Ramos (cell line): ENCODE measurements around the gene HERC5.
"Not testable (repeated sequence)": the region's sequence is repeated elsewhere in the genome, so short reads cannot be mapped to it uniquely, and the experiment has no call there.

Experiments used
- in situ Hi-C: fragments of 300-500 bp; cut with MboI; formaldehyde crosslinking; loops from one replicate; pipeline ENCODE4 v1.14.3; 2022; ENCODE audit warnings: low sequenced_read_pairs; ENCODE audit not compliant: unreplicated experiment

HERC5 gene

DNA sequence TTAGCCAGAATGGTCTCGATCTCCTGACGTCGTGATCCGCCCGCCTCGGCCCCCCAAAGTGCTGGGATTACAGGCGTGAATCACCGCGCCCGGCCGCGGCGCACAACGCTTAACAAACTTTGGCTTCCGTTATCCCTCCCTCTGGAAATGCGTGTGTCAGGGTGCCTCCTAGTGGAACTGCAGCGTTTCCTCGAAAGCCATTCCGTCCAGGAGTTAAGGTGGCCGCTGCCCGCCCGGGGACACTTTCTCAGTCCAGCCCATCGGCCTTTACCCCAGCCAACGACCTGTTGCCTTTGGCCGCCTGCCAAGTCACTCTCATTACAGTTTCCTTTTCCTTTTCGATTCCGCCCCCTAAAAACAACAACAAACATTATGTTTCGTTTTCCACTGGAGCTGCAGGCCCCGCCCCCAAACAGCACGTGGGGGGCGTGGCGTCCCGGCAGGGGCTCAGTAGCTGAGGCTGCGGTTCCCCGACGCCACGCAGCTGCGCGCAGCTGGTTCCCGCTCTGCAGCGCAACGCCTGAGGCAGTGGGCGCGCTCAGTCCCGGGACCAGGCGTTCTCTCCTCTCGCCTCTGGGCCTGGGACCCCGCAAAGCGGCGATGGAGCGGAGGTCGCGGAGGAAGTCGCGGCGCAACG, at the start of gene HERC5:
HERC5 (plus strand) TSS at position 450 of the 637 bp plus-strand sequence; CDS start at position 601, 151 bp downstream.
- in situ Hi-C loops = no loop called here

DNA sequence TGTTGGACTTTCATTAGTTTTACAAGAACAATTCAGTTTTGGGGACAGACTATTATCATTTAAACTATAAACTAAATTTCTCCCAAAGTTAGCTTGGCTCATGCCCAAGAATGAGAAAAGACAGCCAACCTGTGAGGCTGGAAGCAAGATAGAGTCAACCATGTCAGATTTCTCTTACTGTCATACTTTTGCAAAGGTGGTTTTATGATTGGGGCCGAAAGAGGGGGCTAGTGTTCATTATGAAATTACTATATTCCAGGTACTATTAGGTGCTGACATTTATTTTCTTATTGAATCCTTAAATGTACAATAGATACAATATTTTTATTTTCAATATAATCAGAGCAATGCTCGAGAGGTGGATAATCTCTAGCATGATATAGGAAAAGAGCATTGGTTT, 47.7 kb upstream of the HERC5 start:
- in situ Hi-C loops = no loop called here

DNA sequence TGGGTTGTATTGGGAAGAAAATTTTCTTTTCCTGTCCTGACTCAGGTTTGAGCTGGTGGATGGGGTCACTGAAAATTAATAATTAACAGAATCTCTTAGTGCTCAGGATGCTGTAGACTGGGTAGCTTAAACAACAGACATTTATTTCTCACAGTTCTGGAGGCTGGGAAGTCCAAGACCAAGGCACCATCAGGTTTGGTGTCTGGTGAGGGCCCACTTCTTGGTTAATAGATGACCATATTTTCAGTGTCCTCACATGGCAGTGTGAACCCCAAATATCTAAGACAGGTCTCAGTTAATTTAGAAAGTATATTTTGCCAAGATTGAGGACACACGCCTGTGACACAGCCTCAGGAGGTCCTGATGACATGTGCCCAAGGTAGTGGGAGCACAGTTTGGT, 47.1 kb upstream of the HERC5 start:
- in situ Hi-C loops = no loop called here

DNA sequence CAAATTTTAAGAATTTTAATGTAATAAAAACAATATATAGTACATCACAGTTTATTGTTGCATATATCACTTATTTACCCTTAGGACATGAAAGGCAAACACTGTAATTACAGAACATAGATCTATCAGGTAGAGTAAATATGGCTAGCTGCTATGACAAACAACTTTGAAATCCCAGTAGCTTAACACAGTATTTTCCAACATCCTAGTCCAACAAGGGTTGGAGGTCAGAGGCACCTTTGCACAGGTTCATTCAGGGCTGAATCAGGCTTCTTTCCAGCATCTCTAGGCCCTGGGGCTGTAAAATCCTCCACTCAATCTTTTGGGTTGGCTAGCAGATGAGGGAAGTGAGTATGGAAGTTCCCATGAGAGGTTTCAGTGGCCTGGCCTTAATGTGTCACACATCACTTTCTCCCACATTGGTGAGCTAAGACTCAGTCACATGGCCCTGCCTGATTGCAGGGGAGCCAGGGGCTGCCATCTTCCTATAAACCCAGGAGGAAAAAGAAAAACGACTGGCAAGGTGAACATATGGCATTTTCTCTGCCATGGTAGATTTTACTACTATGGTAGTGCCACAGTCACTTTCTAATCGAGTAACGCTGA, 45.3 kb upstream of the HERC5 start:
- in situ Hi-C loops = no loop called here

DNA sequence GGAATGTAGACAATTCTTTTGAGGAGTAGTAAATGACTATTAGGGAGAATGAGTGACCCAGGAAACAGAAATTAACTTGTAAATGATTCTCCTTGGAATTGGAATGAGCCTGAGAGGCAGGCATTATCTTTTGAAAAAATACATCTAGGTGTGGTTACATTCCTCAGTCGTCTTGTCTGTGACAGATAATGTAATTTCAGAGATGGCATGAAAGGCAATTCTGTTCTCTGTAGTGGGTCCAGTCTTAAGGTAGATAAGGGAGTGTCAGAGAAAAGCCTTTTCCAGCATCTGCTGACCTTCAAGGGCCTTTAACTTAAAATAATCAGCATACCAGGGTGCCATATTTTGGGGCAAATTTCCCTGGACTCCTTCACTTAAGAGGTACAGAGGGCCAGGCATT, 43.1 kb upstream of the HERC5 start:
- in situ Hi-C loops = no loop called here

DNA sequence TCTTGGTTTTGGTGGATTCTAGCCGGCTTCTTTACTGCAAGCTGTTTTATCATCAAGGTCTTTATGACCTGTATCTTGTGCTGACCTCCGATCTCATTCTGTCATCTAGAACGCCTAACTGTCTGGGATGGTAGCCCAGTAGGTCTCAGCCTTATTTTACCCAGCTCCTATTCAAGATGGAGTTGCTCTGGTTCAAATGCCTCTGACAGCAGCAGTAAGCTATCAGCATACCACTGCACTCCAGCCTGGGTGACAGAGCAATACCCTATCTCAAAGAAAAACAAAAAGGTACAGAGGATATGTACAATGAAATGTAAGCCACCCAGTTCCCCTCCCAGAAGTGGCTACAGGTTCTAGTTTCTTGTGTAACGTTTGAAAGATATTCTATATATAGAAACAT, 42.2 kb upstream of the HERC5 start:
- in situ Hi-C loops = no loop called here

DNA sequence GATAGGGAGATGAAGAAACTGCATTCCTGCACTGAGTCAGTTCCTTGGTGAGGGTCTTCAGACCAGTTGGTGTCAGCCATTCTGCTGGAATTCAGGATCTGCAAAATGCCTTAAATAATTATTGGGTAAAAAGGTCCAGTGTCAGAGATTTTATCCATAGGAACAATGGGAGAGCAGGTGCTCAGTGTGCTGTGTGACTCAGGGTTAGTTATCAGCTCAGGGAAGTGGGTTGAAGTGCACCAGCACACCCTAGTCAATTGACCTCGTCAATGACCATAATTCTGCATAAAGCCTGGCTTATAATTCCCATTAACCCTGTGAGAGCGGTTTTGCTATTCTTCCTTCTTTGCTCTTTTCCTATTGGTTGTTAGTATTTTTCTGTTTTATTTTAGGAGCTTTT, 40.9 kb upstream of the HERC5 start:
- in situ Hi-C loops = no loop called here

DNA sequence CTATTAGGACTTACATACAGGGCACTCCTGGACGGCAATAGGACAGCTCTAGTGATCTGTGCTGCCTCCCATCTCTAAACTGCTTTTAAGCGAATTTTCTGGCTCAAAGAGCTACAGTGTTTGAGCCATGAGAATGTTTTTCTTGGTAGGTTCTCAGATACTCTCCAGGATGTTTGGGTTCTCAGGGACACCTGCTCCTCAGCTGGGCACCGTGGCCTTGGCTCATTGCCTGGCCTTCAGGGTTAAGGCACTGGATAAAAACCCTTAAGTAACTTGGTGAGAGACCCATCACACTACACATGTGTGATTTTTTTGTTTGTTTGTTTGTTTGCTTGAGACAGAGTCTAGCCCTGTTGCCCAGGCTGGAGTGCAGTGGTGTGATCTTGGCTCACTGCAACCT, 38.5 kb upstream of the HERC5 start:
- in situ Hi-C loops = no loop called here

DNA sequence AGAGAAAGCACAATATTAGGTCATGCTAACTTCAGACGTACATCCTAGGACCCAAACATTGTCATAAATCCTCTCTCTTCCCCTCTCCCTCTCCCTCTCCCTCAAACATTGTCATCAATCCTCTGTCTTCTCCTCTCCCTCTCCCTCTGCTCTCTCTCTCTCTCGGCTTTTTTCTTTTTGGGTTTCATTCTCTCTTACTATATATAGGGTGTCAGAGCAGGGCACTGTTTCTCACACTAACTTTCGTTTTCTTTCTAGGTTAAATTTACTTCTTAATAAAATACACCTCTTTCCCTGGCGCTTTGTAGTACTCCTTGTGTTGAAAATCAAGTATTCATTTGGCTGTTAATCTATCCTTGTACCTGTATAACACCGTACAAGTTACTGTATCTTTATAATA, 37.0 kb upstream of the HERC5 start:
- in situ Hi-C loops = no loop called here

DNA sequence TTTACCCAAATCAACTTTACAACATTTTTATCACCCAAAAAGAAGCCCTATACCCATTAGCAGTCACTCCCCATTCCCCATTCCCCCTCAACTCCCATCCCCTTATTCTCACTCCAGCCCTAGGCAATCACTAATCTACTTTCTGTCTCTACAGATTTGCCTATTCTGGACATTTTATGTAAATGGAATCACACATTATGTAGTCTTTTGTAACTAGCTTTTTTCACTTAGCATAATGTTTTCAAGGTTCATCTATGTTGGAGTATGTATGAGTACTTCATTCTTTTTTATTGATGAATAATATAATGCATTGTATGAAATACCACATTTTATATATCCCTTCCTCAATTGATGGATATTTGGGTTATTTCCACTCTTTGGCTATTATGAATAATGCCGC, 36.1 kb upstream of the HERC5 start:
- in situ Hi-C loops = no loop called here

DNA sequence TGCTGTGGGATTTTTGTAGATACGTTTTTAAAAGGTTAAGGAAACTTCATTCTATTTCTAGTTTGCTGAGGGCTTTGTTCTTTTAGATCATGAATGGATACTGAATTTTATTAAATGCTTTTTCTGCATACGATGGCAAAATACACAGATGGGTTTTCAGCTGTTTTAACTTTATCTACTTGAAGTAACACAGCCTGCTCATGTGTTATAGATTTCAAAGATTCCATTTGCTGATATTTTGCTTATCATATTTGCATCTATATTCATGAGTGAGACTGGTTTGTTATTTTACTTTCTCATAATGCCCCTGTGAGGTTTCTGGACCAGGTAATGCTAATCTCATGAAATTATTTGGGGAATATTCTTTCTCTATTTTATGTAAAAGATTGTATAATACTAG, 34.5 kb upstream of the HERC5 start:
- in situ Hi-C loops = no loop called here

DNA sequence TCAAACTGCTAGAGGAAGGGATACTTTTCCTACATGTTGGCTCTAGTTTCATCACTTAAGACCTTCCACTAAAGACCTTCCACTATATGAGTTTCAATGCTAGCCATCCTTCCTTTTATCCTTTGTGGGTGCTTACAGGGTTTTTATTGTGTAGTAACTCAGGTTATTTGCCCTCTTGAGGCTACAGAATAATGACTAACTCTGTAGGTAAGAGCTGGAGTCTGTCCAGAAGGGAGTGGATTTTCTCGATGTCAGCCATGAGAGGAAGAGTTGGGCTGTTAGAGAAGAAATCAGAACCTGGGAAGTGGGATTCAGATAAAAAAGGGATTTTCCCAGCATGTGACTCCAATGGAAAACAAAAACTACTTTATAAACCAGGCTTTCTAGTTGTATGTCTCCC, 27.5 kb upstream of the HERC5 start:
- in situ Hi-C loops = no loop called here

DNA sequence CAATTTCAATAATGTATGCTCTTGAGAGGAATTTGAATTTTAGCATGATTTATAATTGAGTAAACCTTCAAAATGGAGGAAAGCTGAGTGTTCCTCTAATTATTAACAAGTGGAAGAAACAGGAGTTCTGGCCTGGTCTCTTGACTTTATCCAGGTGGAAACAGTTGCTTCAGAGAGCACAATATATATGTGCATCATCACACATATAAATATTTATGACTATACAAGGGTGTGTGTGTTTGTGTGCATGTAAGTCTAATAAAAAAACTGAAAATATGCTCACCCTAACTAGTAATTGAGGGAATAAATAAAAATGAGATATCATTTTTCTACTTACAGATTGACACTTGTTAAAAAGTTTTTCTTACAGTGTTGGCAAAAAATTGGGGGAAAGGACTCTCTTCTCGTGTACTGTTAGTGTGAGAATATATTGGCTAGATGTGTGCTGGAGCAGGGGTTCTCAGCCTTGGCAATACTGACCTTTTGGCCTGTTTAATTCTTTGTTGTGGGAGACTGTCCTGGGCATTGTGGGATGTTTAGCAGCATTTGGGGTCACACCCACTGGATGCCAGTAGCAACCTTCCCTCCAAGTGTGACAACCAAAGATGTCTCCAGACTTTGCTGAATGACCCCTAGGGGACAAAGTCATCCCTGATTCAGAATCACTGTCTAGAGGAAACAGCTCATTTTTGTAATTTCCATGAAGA, 20.8 kb upstream of the HERC5 start:
- in situ Hi-C loops = no loop called here

DNA sequence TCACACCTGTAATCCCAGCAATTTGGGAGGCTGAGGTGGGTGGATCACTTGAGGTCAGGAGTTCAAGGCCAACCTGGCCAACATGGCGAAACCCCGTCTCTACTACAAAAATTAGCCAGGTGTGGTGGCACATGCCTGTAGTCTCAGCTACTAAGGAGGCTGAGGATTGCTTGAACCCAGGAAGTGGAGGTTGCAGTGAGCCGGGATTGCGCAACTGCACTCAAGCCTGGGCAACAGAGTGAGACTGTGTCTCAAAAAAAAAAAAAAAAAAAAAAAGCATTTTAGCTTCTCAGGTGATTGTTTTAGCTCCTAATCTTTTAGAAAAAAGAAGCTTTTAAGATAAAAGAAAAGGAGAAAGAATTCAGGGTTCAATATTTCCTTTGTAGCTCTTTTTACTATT, 19.0 kb upstream of the HERC5 start:
- in situ Hi-C loops = not testable (repeated sequence)

DNA sequence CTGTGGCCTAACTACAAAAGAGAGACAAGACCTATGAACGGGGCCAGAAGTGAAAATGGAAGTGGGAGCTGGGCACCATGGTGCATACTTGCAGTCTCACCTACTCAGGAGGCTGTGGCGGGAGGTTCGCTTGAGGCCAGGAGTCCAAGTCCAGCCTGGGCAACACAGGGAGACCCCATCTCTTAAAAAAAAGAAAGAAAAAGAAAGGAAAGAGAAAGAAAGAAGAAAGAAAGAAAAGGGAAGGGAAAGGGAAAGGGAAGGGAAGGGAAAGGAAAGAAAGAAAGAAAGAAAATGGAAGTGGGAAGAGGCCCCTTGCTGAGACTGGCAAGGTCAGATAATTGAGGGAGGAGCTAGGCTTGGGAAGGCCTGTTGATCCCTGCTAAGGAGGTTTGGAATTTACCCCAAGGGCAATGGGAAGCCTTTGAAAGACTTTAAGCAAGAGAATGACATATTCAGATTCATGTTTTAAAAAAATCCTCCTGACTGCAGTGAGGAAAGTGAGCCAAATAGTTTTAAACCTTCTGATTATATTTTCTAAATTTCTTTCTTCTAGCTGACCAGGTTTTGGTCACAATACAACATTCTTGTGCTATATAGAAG, 17.7 kb upstream of the HERC5 start:
- in situ Hi-C loops = no loop called here

DNA sequence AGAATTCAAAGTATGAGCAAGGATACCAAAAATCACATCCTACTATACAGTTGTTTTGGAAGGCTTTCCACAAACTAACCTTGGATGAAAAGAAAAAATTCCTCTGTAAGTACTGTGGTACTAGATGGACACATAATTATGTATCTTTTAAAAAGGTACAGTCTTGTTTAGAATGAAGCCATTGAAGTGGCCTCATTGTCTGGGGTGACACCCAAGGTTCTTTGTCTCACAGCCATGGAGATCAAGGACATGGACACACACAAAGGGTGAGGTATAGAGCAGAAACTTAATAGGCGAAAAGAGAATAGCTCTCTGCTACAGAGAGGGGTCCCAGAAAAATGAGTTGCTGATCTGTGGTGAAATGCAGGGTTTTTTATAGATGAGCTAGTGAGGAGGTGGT, 16.8 kb upstream of the HERC5 start:
- in situ Hi-C loops = no loop called here

DNA sequence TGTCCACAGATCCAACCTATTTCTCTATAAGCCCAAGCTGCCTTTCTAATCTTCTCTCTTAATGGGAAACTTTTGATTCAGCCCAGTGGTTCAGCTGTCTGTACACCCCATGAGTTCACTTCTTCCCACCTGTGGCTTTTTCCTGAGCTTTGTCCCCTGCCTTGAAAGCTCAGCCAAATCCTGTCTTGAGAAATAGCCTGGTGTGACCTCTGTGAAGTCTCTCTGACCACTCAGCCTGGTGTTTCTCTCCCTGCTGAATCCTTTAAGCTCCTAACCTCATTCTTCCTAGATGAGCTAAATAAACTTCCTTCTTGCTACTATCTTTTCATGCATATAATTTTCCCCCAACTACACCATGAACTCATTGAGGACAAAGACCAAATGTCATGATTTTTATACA, 15.2 kb upstream of the HERC5 start:
- in situ Hi-C loops = no loop called here

DNA sequence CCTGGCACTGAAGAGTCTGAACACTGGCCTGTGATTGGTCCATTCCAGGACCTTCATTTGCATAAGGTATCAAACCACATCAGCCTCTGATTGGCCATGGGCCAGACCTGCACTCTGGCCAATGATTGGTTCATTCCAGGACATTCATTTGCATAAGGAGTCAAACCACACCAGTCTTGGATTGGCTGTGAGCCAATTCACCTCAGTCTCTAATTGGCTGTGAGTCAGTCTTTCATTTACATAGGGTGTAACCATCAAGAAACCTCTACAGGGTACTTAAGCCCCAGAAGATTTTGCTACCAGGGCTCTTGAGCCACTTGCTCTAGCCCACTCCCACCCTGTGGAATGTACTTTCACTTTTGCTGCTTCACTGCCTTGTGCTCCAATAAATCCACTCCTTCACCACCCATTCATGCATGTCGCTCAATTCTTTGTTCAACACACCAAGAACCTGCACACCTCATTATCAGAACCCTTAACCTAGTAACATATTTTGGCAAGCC, 14.2 kb upstream of the HERC5 start:
- in situ Hi-C loops = no loop called here

DNA sequence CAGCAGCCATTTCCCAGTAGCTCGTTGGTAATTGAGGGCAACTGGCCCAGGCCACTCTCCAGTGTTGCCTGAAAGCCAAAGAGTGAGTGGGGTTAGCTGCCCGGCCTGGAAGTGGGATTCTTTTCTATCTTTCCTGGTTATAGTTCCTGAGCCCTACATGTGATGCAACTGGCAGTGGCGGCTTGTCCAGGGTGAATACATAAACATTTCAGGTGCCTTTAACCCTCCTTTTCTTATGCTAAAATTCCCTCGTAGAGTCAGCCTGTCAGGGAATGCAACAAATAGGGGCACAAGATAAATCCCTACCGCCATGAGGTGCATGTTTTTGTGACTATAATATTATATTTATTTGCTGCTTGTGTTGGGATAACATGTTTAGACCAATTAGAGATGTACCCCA, 13.4 kb upstream of the HERC5 start:
- in situ Hi-C loops = no loop called here

DNA sequence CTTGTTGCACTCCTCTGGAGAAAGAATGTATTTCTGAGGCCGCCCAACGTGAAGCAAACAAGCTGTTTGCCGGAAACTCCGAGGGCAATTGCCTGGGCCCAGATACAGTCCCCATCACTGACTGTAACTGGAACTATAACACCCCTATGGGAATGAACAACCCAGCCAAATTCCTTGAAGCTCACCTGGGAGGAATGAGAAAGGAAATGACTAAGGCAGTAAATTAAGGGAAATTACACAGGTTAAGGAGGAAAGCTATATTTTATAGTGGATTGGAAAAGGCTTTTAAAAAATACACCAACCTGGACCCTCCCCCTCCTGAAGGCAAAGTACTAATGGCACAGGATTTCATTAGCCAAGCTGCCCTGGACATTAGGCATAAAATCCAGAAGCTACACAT, 11.7 kb upstream of the HERC5 start:
- in situ Hi-C loops = no loop called here

DNA sequence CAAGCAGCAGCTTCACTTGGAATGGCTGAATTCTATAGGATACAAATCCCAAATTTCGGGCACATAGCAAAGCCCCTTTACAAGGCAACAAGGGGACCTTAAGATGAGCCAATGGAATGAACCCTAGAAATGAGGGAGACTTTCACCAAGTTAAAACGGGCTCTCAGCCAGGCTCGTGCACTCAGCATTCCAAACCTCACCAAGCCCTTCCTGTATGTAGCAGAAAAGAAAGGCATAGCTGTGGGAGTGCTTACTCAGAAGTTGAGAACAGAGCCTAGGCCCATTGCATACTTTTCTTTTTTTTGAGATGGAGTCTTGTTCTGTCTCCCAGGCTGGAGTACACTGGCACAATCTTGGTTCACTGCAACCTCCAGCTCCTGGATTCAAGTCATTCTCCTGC, 10.8 kb upstream of the HERC5 start:
- in situ Hi-C loops = no loop called here
